Fibroblast of lung (primary cell): ENCODE data around the gene MTHFR.
A peak's percentile ranks its signal among the peaks of the same experiment; 100 is the strongest.

Source experiments
- CTCF ChIP-seq, 2 donors: IDR thresholded peaks in 1 of 2; conservative IDR thresholded peaks in 1 of 2; 1 replicate in 1 of 2; 2 replicates in 1 of 2; pipeline ENCODE4 v1.5.1; 2011 to 2012; ENCODE audit warnings: low read length in 2 of 2, control low read depth in 1 of 2, inconsistent platforms in 1 of 2, low read depth in 1 of 2, mild to moderate bottlenecking in 1 of 2
- EZH2 ChIP-seq: IDR thresholded peaks from 2 replicates; pipeline ENCODE4 v1.5.1; 2012; ENCODE audit warnings: low read length, control low read depth, mild to moderate bottlenecking; ENCODE audit errors: missing control alignments

GRCh38 chr1:11784993-11785769, 20.6 kb downstream of the MTHFR start:
- TF ChIP-seq CTCF (conservative IDR thresholded peaks at IDR 0.05 in 1 of 2, IDR thresholded peaks at IDR 0.05 in 1 of 2; ENCODE audit: low read depth in 1 of 2, low read length in 2 of 2): peak; percentile 77 to 80
- TF ChIP-seq EZH2: no peak
